ENCODE data around the gene SLC24A3. TPM values are rescaled to one million over a fixed set of nuclear protein-coding genes. Genes with fewer than 3 reads are reported as not detected.

Gene SLC24A3
- total and polyA plus RNA-seq, 7 experiments from 2014 or later: 0.58 to 1.0 TPM; not detected in 5

GRCh38 chr20:19624221-19624965, 412.0 kb downstream of the SLC24A3 start:
- Histone ChIP-seq H3K4me3 (ENCODE audit: low read length) (no peak overlapping the region), H3K27ac (ENCODE audit: low read depth, low read length) (no peak overlapping the region), H3K4me1 (ENCODE audit: control insufficient read depth in 2 of 2, insufficient read depth in 2 of 2, low read length in 2 of 2) (no peaks in the 10 kb centered on the region), H3K9me3 (ENCODE audit: control insufficient read depth in 2 of 3, low read length in 3 of 3) (no peaks in the 10 kb centered on the region), H3K27me3 (ENCODE audit: control insufficient read depth in 2 of 2, insufficient read depth in 2 of 2, low read length in 2 of 2) (no peaks in the 10 kb centered on the region), H3K36me3 (ENCODE audit: control insufficient read depth in 2 of 3, insufficient read depth in 3 of 3, low read length in 3 of 3) (no peaks in the 10 kb centered on the region)
- POLR2A ChIA-PET: no interaction called here
- Mint-ChIP-seq H3K4me1 (peaks cover 0 to 5% (median 0%) of the 10 kb centered on the region in 7 donors), H3K27ac (no peak overlapping the region), H3K9me3 (peaks cover 0 to 25% (median 7%) of the 10 kb centered on the region in 11 donors), H3K4me3 (no peak overlapping the region), H3K27me3 (peaks cover 0 to 38% (median 18%) of the 10 kb centered on the region in 5 donors), H3K36me3 (no peaks in the 10 kb centered on the region)
- DNase-seq (no peak), ATAC-seq (no peak)
- CTCF ChIA-PET: interaction anchor here (0.6 kb wide), 1 partner anchor 70 kb away, joined by 3 read pairs; no protein-coding TSS in a partner anchor
- intact Hi-C loops (cut with micrococcal nuclease): no loop called here

GRCh38 chr20:19625426-19625825, 413.0 kb downstream of the SLC24A3 start:
- intact Hi-C loops (cut with micrococcal nuclease): no loop called here
- DNase-seq: no peak
- Mint-ChIP-seq H3K27ac (no peak overlapping the region), H3K4me1 (peaks cover 0 to 2% (median 0%) of the 10 kb centered on the region in 7 donors), H3K9me3 (peaks cover 0 to 25% (median 7%) of the 10 kb centered on the region in 11 donors), H3K4me3 (no peak overlapping the region), H3K36me3 (no peaks in the 10 kb centered on the region), H3K27me3 (peaks cover 0 to 33% (median 13%) of the 10 kb centered on the region in 5 donors)
- CTCF ChIA-PET: no interaction called here
- H3K27ac ChIP-seq (ENCODE audit: low read depth, low read length): no peak overlapping the region
- H3K4me3 ChIP-seq (ENCODE audit: low read length): no peak overlapping the region
- H3K4me1 ChIP-seq (ENCODE audit: control insufficient read depth in 2 of 2, insufficient read depth in 2 of 2, low read length in 2 of 2): no peaks in the 10 kb centered on the region
- no peaks in the 10 kb centered on the region for H3K27me3 ChIP-seq (ENCODE audit: control insufficient read depth in 2 of 2, insufficient read depth in 2 of 2, low read length in 2 of 2)
- H3K36me3 ChIP-seq (ENCODE audit: control insufficient read depth in 2 of 3, insufficient read depth in 3 of 3, low read length in 3 of 3): no peaks in the 10 kb centered on the region
- no peak for ATAC-seq
- POLR2A ChIA-PET: no interaction called here
- no peaks in the 10 kb centered on the region for H3K9me3 ChIP-seq (ENCODE audit: control insufficient read depth in 2 of 3, low read length in 3 of 3)

GRCh38 chr20:19626896-19627295, 414.5 kb downstream of the SLC24A3 start:
- H3K27ac Mint-ChIP-seq: no peak overlapping the region
- Histone ChIP-seq H3K4me1 (ENCODE audit: control insufficient read depth in 2 of 2, insufficient read depth in 2 of 2, low read length in 2 of 2) (no peaks in the 10 kb centered on the region), H3K9me3 (ENCODE audit: control insufficient read depth in 2 of 3, low read length in 3 of 3) (no peaks in the 10 kb centered on the region), H3K36me3 (ENCODE audit: control insufficient read depth in 2 of 3, insufficient read depth in 3 of 3, low read length in 3 of 3) (no peaks in the 10 kb centered on the region), H3K27ac (ENCODE audit: low read depth, low read length) (no peak overlapping the region), H3K27me3 (ENCODE audit: control insufficient read depth in 2 of 2, insufficient read depth in 2 of 2, low read length in 2 of 2) (no peaks in the 10 kb centered on the region), H3K4me3 (ENCODE audit: low read length) (no peak overlapping the region)
- H3K27me3 Mint-ChIP-seq: peaks cover 0 to 33% (median 10%) of the 10 kb centered on the region in 5 donors
- DNase-seq (no peak), ATAC-seq (no peak)
- no peaks in the 10 kb centered on the region for H3K4me1 Mint-ChIP-seq
- ChIA-PET POLR2A (no interaction called here), CTCF (no interaction called here)
- peaks cover 0 to 25% (median 7%) of the 10 kb centered on the region in 11 donors for H3K9me3 Mint-ChIP-seq
- no peak overlapping the region for H3K4me3 Mint-ChIP-seq
- intact Hi-C loops (cut with micrococcal nuclease): no loop called here
- H3K36me3 Mint-ChIP-seq: no peaks in the 10 kb centered on the region

GRCh38 chr20:19628570-19629134, 416.2 kb downstream of the SLC24A3 start:
- H3K27ac Mint-ChIP-seq: no peak overlapping the region
- H3K36me3 Mint-ChIP-seq: no peaks in the 10 kb centered on the region
- H3K9me3 Mint-ChIP-seq: peaks cover 0 to 25% (median 4%) of the 10 kb centered on the region in 11 donors
- Histone ChIP-seq H3K4me1 (ENCODE audit: control insufficient read depth in 2 of 2, insufficient read depth in 2 of 2, low read length in 2 of 2) (no peaks in the 10 kb centered on the region), H3K4me3 (ENCODE audit: low read length) (no peak overlapping the region), H3K36me3 (ENCODE audit: control insufficient read depth in 2 of 3, insufficient read depth in 3 of 3, low read length in 3 of 3) (no peaks in the 10 kb centered on the region), H3K27ac (ENCODE audit: low read depth, low read length) (no peak overlapping the region), H3K9me3 (ENCODE audit: control insufficient read depth in 2 of 3, low read length in 3 of 3) (no peaks in the 10 kb centered on the region), H3K27me3 (ENCODE audit: control insufficient read depth in 2 of 2, insufficient read depth in 2 of 2, low read length in 2 of 2) (no peaks in the 10 kb centered on the region)
- CTCF ChIA-PET: no interaction called here
- intact Hi-C loops (cut with micrococcal nuclease): loop anchor here in 1 of 2 donors (1.0 kb wide), 1 partner anchor 34 kb away; no protein-coding TSS in a partner anchor
- ATAC-seq (peak; percentile 54), DNase-seq (peak in 6 of 9 donors; percentile 3 to 27 (median 8))
- H3K4me1 Mint-ChIP-seq: no peaks in the 10 kb centered on the region
- POLR2A ChIA-PET: no interaction called here
- peaks cover 0 to 32% (median 10%) of the 10 kb centered on the region in 5 donors for H3K27me3 Mint-ChIP-seq
- H3K4me3 Mint-ChIP-seq: no peak overlapping the region

- no peak overlapping the region for H3K27ac ChIP-seq (ENCODE audit: low read depth, low read length)
- no peaks in the 10 kb centered on the region for H3K9me3 ChIP-seq (ENCODE audit: control insufficient read depth in 2 of 3, low read length in 3 of 3)
- ChIA-PET CTCF (no interaction called here), POLR2A (no interaction called here)
- no peak for ATAC-seq
- no peaks in the 10 kb centered on the region for H3K27me3 ChIP-seq (ENCODE audit: control insufficient read depth in 2 of 2, insufficient read depth in 2 of 2, low read length in 2 of 2)
- H3K4me1 ChIP-seq (ENCODE audit: control insufficient read depth in 2 of 2, insufficient read depth in 2 of 2, low read length in 2 of 2): no peaks in the 10 kb centered on the region
- Mint-ChIP-seq H3K9me3 (peaks cover 0 to 11% (median 1%) of the 10 kb centered on the region in 11 donors), H3K4me3 (no peak overlapping the region), H3K36me3 (no peaks in the 10 kb centered on the region), H3K27ac (no peak overlapping the region), H3K4me1 (no peaks in the 10 kb centered on the region), H3K27me3 (peaks cover 0 to 26% (median 10%) of the 10 kb centered on the region in 5 donors)
- intact Hi-C loops (cut with micrococcal nuclease): no loop called here
- H3K36me3 ChIP-seq (ENCODE audit: control insufficient read depth in 2 of 3, insufficient read depth in 3 of 3, low read length in 3 of 3): no peaks in the 10 kb centered on the region
- no peak for DNase-seq
- no peak overlapping the region for H3K4me3 ChIP-seq (ENCODE audit: low read length)
These were observed 419.0 kb downstream of the SLC24A3 start for GRCh38 chr20:19631410-19631809.

- ATAC-seq (no peak), DNase-seq (no peak)
- intact Hi-C loops (cut with micrococcal nuclease): no loop called here
- Histone ChIP-seq H3K4me3 (ENCODE audit: low read length) (no peak overlapping the region), H3K27ac (ENCODE audit: low read depth, low read length) (no peak overlapping the region), H3K36me3 (ENCODE audit: control insufficient read depth in 2 of 3, insufficient read depth in 3 of 3, low read length in 3 of 3) (no peaks in the 10 kb centered on the region), H3K9me3 (ENCODE audit: control insufficient read depth in 2 of 3, low read length in 3 of 3) (no peaks in the 10 kb centered on the region), H3K4me1 (ENCODE audit: control insufficient read depth in 2 of 2, insufficient read depth in 2 of 2, low read length in 2 of 2) (no peaks in the 10 kb centered on the region), H3K27me3 (ENCODE audit: control insufficient read depth in 2 of 2, insufficient read depth in 2 of 2, low read length in 2 of 2) (no peaks in the 10 kb centered on the region)
- Mint-ChIP-seq H3K36me3 (no peaks in the 10 kb centered on the region), H3K4me1 (no peaks in the 10 kb centered on the region), H3K9me3 (peaks cover 0 to 6% (median 0%) of the 10 kb centered on the region in 11 donors), H3K4me3 (no peak overlapping the region), H3K27me3 (peaks cover 0 to 18% (median 0%) of the 10 kb centered on the region in 5 donors), H3K27ac (no peak overlapping the region)
- POLR2A ChIA-PET: no interaction called here
- CTCF ChIA-PET: no interaction called here
These were observed 421.5 kb downstream of the SLC24A3 start for GRCh38 chr20:19633985-19634384.

Data from naive thymus-derived CD4-positive, alpha-beta T cell (primary cell).